Ovary (tissue), 9 donors: ENCODE data around the gene TYMS. TPM values are rescaled to one million over a fixed set of nuclear protein-coding genes. Genes with fewer than 3 reads are reported as not detected.

Source experiments
- DNase-seq, 5 donors: peaks; one replicate each; pipeline ENCODE4 v3.0.0-alpha.2; 2019 to 2020
- H3K27ac ChIP-seq, 2 donors: fragments of 200-600 bp; one replicate each; pipeline versions ENCODE4 v1.5.1 to v1.8.0; 2019 to 2022
- H3K27me3 ChIP-seq: fragments of 200-600 bp; one replicate; pipeline ENCODE4 v1.8.0; 2022
- H3K36me3 ChIP-seq: fragments of 200-600 bp; sonication (generic); one replicate; pipeline ENCODE4 v1.5.1; 2019
- H3K4me1 ChIP-seq: one replicate; pipeline ENCODE4 v1.8.1; 2013; ENCODE audit warnings: mild to moderate bottlenecking, moderate library complexity; ENCODE audit not compliant: insufficient read depth
- H3K4me3 ChIP-seq: fragments of 200-600 bp; sonication (generic); one replicate; pipeline ENCODE4 v1.5.1; 2017
- H3K9me3 ChIP-seq, 2 donors: fragments of 200-600 bp in 1 of 2; sonication (generic) in 1 of 2; one replicate each; pipeline versions ENCODE4 v1.5.1 to v1.8.1; 2013 to 2019; ENCODE audit warnings: mild to moderate bottlenecking in 1 of 2, moderate library complexity in 1 of 2
- CTCF ChIP-seq, 3 donors: fragments of 450-650 bp in 2 of 3; fragments of 200-600 bp in 1 of 3; IDR thresholded peaks; one replicate each; pipeline versions ENCODE4 v1.5.1 to v1.8.0; 2016 to 2022; ENCODE audit warnings: antibody characterized with exemption in 3 of 3, mild to moderate bottlenecking in 1 of 3
- EP300 ChIP-seq: sonication (generic); formaldehyde crosslinking; IDR thresholded peaks from one replicate; pipeline ENCODE4 v1.6.1; 2017; ENCODE audit warnings: antibody characterized with exemption
- POLR2A ChIP-seq: fragments of 450-650 bp; IDR thresholded peaks from one replicate; pipeline ENCODE4 v1.6.1; 2017; ENCODE audit warnings: antibody characterized with exemption, mild to moderate bottlenecking, moderate library complexity
- WGBS, 3 donors: extraction: QIAGEN DNeasy Blood & Tissue Kit in 1 of 3; methylation state at CpG; one replicate each; pipeline versions ENCODE4 v1.1.5 to v1.1.7; 2013 to 2017; 5-methylcytosine and 5-hydroxymethylcytosine counted together
- intact Hi-C, 4 donors: fragments of 100-400 bp; cut with DNase I; formaldehyde crosslinking; loops; one replicate each; pipeline versions ENCODE4 v1.11.0 to v1.15.1; 2022 to 2023
- polyA plus RNA-seq, 2 donors: library from polyadenylated mRNA; stranded (reverse); fragments of 200-250 nt in 1 of 2; fragments of 350-450 nt in 1 of 2; fragmentation: Illumina TruSeq in 1 of 2; extraction: RNeasy Lipid Tissue Mini Kit (QIAGEN cat#74804) in 1 of 2; gene quantifications; one replicate each; pipeline ENCODE4 v1.2.3, GENCODE V29; 2013 to 2014
- total RNA-seq, 7 donors: library from RNA; depleted of rRNA in 2 of 7; stranded (reverse); fragments of >200 nt in 2 of 7; fragmentation: NEBNext Ultra II Directional in 3 of 7; extraction: Animal tissue kit (Norgen Biotek cat#: 25700) in 3 of 7; gene quantifications; one replicate each; pipeline versions ENCODE4 v1.1.0 to v1.2.4, GENCODE V29; 2016 to 2023
- donor health status: DM: no; HTN: no; CAD: no; lungs with moderate emphysema.
- donor health status: DM: no; HTN: no; CAD: no.
- donor health status: Bipolar disorder and iron deficiency.
- donor health status: DM: yes; HTN: yes; CAD: no.
- donor health status: DM: no; HTN: no; CAD: no.
- donor health status: DM: yes; HTN: yes; CAD: no.

Gene TYMS
- total and polyA plus RNA-seq, 9 donors = 0.48 to 8.4 (median 4.4) TPM

DNA sequence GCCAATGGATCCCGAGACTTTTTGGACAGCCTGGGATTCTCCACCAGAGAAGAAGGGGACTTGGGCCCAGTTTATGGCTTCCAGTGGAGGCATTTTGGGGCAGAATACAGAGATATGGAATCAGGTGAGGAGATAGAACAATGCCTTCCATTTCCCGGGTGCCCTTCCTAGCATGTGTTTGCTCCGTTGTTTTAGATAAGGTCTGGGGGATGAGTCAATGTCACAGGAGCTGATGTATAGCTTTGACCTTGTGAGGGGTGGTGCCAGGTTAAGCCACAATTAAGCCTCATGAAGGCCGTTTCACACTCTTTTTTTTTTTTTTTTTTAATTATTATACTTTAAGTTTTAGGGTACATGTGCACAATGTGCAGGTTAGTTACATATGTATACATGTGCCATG lies 4.7 kb downstream of the TYMS start:
- no peaks in the 10 kb centered on the region for H3K36me3 ChIP-seq
- no peak for TF ChIP-seq POLR2A
- no peak for TF ChIP-seq EP300
- no peak for TF ChIP-seq CTCF (IDR thresholded peaks at IDR 0.05)
- no peaks in the 10 kb centered on the region for H3K27me3 ChIP-seq
- H3K4me3 ChIP-seq = no peak overlapping the region
- intact Hi-C loops = no loop called here
- H3K4me1 ChIP-seq = peaks cover 3% of the 10 kb centered on the region
- no peak for DNase-seq
- 85 to 94% (median 92%) methylated on average over 4 of the region's 4 CpGs for WGBS, 3 donors
- no peak overlapping the region for H3K27ac ChIP-seq
- no peaks in the 10 kb centered on the region for H3K9me3 ChIP-seq

DNA sequence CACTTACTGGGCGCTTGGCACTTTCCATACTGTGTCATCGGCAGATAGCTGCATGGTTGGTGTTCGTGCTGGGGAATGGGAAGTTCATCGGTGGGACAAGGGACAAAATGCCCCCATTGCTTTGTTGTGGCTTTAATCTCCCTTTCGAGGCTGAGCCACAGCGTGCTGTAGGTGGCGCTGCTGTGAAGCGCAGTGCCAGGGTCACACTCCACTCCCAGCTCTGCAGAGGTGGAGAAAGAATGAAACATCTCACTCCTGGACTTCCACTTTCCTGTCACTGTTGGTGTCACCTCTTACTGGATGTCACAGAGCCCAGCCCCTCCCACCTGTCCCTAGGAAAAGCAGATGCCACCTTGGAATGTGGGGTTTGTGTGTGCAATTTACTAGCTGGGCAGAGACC lies 8.7 kb downstream of the TYMS start:
- no peaks in the 10 kb centered on the region for H3K4me1 ChIP-seq
- no peaks in the 10 kb centered on the region for H3K27me3 ChIP-seq
- H3K36me3 ChIP-seq = no peaks in the 10 kb centered on the region
- TF ChIP-seq CTCF (IDR thresholded peaks at IDR 0.05) (no peak), POLR2A (no peak), EP300 (no peak)
- DNase-seq = no peak
- intact Hi-C loops = no loop called here
- WGBS, 3 donors = 90 to 92% (median 92%) methylated on average over 8 of the region's 8 CpGs
- H3K27ac ChIP-seq = no peak overlapping the region
- H3K9me3 ChIP-seq = no peaks in the 10 kb centered on the region
- no peak overlapping the region for H3K4me3 ChIP-seq

DNA sequence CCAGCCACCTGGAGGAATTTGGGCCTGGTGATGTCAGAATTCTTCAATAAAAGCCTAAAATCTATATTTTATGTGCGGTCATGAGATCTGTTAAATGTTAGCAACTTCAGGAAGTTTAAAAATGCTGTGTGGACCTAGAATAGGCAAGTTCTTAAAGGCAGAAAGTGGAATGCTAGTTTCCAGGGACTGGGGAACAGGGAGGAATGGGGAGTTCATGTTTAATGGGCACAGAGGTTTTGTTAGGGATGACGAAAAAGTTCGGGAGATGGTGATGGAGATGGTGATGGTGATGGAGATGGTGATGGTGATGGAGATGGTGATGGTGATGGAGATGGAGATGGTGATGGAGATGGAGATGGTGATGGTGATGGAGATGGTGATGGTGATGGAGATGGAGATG lies 9.2 kb downstream of the TYMS start:
- no peaks in the 10 kb centered on the region for H3K4me1 ChIP-seq
- intact Hi-C loops = no loop called here
- DNase-seq = no peak
- no peaks in the 10 kb centered on the region for H3K36me3 ChIP-seq
- H3K27ac ChIP-seq = no peak overlapping the region
- TF ChIP-seq EP300 (no peak), POLR2A (no peak), CTCF (IDR thresholded peaks at IDR 0.05) (no peak)
- H3K4me3 ChIP-seq = no peak overlapping the region
- no peaks in the 10 kb centered on the region for H3K27me3 ChIP-seq
- no peaks in the 10 kb centered on the region for H3K9me3 ChIP-seq
- 92 to 98% (median 97%) methylated on average over 3 of the region's 3 CpGs for WGBS, 3 donors

DNA sequence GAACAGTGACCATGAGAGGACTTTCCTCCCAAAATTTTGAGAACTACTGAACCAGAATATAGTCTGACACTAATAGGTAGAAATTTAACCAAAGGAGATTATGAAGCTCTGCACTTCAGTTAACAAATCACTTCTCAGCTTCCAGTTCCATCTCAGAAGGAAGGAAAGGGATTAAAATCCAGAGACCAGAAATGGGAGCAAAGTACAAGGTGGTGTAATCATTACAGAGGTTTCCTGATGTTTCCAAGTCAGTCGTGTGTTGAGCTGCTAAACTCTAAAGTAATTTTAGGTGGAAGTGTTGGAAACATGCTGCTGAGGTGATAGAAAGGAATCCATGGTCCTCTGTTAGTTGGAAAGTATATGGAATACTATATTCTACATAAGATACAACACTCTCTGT lies 10.8 kb downstream of the TYMS start:
- intact Hi-C loops = no loop called here
- no peak for DNase-seq
- Histone ChIP-seq H3K36me3 (no peaks in the 10 kb centered on the region), H3K4me3 (no peak overlapping the region), H3K27me3 (no peaks in the 10 kb centered on the region), H3K4me1 (no peaks in the 10 kb centered on the region), H3K9me3 (no peaks in the 10 kb centered on the region), H3K27ac (no peak overlapping the region)
- 40 to 69% (median 66%) methylated on average over 1 of the region's 1 CpG for WGBS, 3 donors
- TF ChIP-seq POLR2A = no peak
- no peak for TF ChIP-seq CTCF (IDR thresholded peaks at IDR 0.05)
- TF ChIP-seq EP300 = no peak

DNA sequence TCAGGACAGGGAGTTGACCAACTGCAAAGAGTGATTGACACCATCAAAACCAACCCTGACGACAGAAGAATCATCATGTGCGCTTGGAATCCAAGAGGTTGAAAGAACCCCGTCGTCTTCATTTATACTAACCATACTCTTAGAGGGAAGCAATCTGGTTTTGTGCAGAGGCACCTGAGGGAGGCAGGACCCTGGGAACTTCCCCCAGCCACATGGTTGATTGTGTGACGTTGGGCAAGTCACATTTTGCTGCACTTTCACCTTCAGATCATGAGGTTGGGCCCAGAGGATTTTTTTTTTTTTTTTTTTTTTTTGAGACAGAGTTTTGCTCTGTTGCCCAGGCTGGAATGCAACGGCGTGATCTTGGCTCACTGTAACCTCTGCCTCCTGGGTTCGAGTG lies 11.6 kb downstream of the TYMS start:
- no peak for TF ChIP-seq POLR2A
- TF ChIP-seq CTCF (IDR thresholded peaks at IDR 0.05) = no peak
- no peak for TF ChIP-seq EP300
- Histone ChIP-seq H3K36me3 (no peaks in the 10 kb centered on the region), H3K27me3 (no peaks in the 10 kb centered on the region), H3K4me3 (no peak overlapping the region), H3K4me1 (no peaks in the 10 kb centered on the region), H3K9me3 (no peaks in the 10 kb centered on the region), H3K27ac (no peak overlapping the region)
- no peak for DNase-seq
- 93 to 97% (median 97%) methylated on average over 8 of the region's 8 CpGs for WGBS, 3 donors
- intact Hi-C loops = no loop called here
